Bone marrow (tissue), 2 donors: ENCODE results near the gene APC2.
"Not testable (repeated sequence)": the region's sequence is repeated elsewhere in the genome, so short reads cannot be mapped to it uniquely, and the experiment has no call there.

Experiments
- DNase-seq, 2 donors: peaks; one replicate each; lab custom pipeline; 2025; lab: John Stamatoyannopoulos, UW

The APC2 gene

GRCh38 chr19:1511318-1512317 is 61.7 kb downstream of the APC2 start:
- DNase-seq: no peak

GRCh38 chr19:1512671-1513498 is 63.0 kb downstream of the APC2 start, which contains the start of gene ADAMTSL5:
ADAMTSL5 (minus strand) TSS chr19:1513019; CDS start chr19:1510943, 2,076 bp downstream.
- DNase-seq: peak in 1 of 2 donors; percentile 3

GRCh38 chr19:1513499-1514294 is 63.8 kb downstream of the APC2 start:
- DNase-seq: peak; percentile 16 to 43

GRCh38 chr19:1514295-1514661 is 64.4 kb downstream of the APC2 start:
- DNase-seq: no peak

GRCh38 chr19:1514986-1515721 is 65.2 kb downstream of the APC2 start:
- no peak for DNase-seq

- DNase-seq: no peak
These were observed 66.5 kb downstream of the APC2 start for GRCh38 chr19:1516395-1516753.

- DNase-seq: no peak
These were observed 68.5 kb downstream of the APC2 start for GRCh38 chr19:1518471-1518870.

- DNase-seq: not testable (repeated sequence)
These were observed 69.9 kb downstream of the APC2 start for GRCh38 chr19:1519802-1520201.

- DNase-seq: no peak
These were observed 70.4 kb downstream of the APC2 start for GRCh38 chr19:1520203-1520780.

GRCh38 chr19:1521636-1522035 is 71.7 kb downstream of the APC2 start:
- DNase-seq: no peak

GRCh38 chr19:1522061-1522460 is 72.1 kb downstream of the APC2 start:
- no peak for DNase-seq

GRCh38 chr19:1522838-1523237 is 72.9 kb downstream of the APC2 start:
- no peak for DNase-seq
